ENCODE results near the gene HDAC7.

GRCh38 chr12:47864646-47865235, 45.0 kb upstream of the HDAC7 start:
- no peak for TF ChIP-seq POU2F2 (IDR thresholded peaks at IDR 0.05; ENCODE audit: low read depth, low read length)
- no peak for TF ChIP-seq POLR2AphosphoS5 (IDR thresholded peaks at IDR 0.05; ENCODE audit: low read depth, low read length)
- no peak for TF ChIP-seq POLR2A (IDR thresholded peaks at IDR 0.05; ENCODE audit: low read depth, low read length)
